ENCODE data around the gene GSTM1. TPM values are rescaled to one million over a fixed set of nuclear protein-coding genes. Genes with fewer than 3 reads are reported as not detected.
"Not testable (repeated sequence)": the region's sequence is repeated elsewhere in the genome, so short reads cannot be mapped to it uniquely, and the experiment has no call there.

GSTM1 gene
- total RNA-seq, 2 experiments from 2014 or later: not detected

DNA sequence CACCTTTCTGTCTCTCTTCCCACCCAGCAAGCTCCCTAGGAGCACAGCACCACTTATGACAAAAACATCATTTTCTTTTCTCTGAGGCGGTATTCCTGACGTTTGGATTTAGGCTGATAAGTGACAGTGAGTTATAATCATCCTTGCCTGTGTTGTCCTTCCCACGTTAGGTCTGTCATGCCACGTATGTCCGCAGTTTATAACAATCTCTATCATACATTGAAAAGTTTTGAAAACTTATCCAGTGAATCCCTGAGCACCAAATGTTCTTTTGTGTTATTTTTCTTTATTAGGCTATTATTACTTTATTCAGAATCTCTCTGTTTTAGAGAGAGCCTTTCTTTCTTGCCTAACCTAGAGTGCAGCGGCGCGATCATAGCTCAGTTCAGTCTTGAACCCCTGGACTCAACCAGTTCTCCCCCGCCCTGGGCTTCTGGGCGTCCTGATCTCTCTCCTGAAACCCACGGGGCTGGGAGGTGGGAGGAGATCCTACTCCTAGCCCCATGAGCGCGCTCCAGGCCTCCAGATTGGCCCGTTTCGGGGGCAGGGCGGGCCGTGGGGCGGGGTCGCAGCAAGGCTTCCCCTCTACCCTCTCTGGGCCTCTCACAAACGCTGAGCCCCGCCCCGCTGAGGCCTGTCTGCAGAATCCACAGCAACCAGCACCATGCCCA lies 20.0 kb upstream of the GSTM1 start, which contains the start of gene GSTM2:
Gene GSTM2, plus strand, starts transcription at position 606 of the 671 bp plus-strand sequence. Its CDS starts 59 bp downstream, at position 665.
- Mint-ChIP-seq H3K4me3 (peak within 1 kb of the TSS; percentile 29), H3K27ac (no peak within 1 kb of the TSS), H3K27me3 (peaks cover 4% of the 10 kb centered on the region), H3K36me3 (no peaks in the 10 kb centered on the region), H3K4me1 (peaks cover 25% of the 10 kb centered on the region), H3K9me3 (ENCODE audit: low read depth) (no peaks in the 10 kb centered on the region)
- DNase-seq: peak; percentile 73
- CTCF ChIA-PET: interaction anchor here (1.2 to 5.4 kb wide), 2 partner anchors 27 to 118 kb away, joined by 4 to 29 read pairs; no protein-coding TSS in a partner anchor
- ATAC-seq: peak; percentile 90

DNA sequence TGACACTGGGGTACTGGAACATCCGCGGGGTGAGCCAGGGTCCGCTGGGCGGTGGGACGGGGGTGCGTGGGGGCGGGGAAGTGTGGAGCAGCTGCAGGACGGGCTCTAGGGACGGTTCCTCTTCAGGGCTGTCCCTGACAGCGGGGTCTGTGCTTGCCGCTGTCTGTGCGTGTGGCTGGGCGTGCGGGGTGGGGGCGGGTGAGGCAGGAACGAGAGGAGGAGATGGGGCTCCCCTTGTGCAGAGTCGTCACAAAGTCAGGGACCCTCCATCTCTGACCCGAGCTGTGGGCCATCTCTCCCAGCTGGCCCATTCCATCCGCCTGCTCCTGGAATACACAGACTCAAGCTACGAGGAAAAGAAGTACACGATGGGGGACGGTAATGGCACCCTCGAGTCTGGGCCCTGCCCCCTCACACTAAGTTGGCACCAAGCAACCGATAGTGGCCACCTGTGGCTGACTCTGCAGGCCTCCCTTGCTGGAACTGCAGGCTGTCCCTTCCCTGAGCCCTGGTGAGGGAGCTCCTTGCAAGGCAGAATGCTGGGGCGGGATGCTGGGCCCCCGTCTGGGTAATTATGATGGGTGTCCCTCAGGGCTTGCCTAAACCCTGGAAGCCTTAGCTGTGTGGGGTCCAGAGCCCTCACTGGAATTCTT lies 19.4 kb upstream of the GSTM1 start:
- CTCF ChIA-PET: interaction anchor here (1.2 to 5.4 kb wide), 3 partner anchors 28 to 122 kb away, joined by 4 to 29 read pairs (median 5); no protein-coding TSS in a partner anchor
- peak overlapping the region; percentile 29 for H3K4me3 Mint-ChIP-seq
- H3K9me3 Mint-ChIP-seq (ENCODE audit: low read depth): no peaks in the 10 kb centered on the region
- H3K27me3 Mint-ChIP-seq: peaks cover 4% of the 10 kb centered on the region
- peaks cover 25% of the 10 kb centered on the region for H3K4me1 Mint-ChIP-seq
- H3K36me3 Mint-ChIP-seq: no peaks in the 10 kb centered on the region
- ATAC-seq (no peak), DNase-seq (no peak)
- H3K27ac Mint-ChIP-seq: no peak overlapping the region

DNA sequence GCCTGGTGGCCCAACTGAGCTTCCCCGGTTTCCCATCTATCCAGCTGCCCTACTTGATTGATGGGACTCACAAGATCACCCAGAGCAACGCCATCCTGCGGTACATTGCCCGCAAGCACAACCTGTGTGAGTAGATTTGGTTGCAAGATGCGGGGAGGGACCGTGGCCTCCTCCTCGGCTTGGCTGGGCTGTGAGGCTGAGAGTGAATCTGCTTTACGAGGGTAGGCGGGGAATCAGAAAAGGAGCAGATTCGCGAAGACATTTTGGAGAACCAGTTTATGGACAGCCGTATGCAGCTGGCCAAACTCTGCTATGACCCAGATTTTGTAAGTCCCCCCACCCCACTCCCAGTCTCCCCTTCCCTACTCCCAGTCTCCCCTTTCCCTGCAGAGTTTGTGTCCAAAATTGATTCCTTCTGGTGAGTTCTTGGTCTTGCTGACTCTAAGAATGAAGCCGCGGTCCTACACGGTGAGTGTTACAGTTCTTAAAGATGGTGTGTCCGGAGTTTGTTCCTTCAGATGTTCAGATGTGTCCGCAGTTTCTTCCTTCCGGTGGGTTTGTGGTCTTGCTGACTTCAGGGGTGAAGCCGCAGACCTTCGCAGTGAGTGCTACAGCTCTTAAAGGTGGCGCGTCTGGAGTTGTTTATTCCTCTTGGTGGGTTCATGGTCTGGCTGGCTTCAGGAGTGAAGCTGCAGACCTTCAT lies 18.2 kb upstream of the GSTM1 start:
- DNase-seq (peak; percentile 80), ATAC-seq (peak; percentile 24)
- Mint-ChIP-seq H3K9me3 (ENCODE audit: low read depth) (no peaks in the 10 kb centered on the region), H3K4me3 (peak overlapping the region; percentile 47), H3K27me3 (peaks cover 4% of the 10 kb centered on the region), H3K36me3 (no peaks in the 10 kb centered on the region), H3K27ac (peak overlapping the region; percentile 73), H3K4me1 (peaks cover 25% of the 10 kb centered on the region)
- CTCF ChIA-PET: interaction anchor here (1.2 to 5.4 kb wide), 6 partner anchors 18 to 314 kb away, joined by 3 to 29 read pairs (median 4); no protein-coding TSS in a partner anchor

DNA sequence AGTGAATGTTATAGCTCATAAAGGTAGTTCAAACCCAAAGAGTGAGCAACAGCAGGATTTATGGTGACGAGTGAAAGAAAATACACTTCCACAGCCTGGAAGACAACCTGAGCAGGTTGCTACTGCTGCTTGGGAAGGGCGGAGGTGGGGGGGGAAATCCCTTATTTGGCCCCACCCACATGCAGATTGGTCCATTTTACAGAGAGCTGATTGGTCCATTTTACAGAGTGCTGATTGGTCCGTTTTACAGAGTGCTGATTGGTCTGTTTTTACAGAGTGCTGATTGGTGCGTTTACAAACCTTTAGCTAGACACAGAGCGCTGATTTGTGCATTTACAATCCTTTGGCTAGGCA lies 17.7 kb upstream of the GSTM1 start:
- not testable (repeated sequence) for H3K36me3 Mint-ChIP-seq; DNase-seq; H3K27me3 Mint-ChIP-seq; H3K9me3 Mint-ChIP-seq (ENCODE audit: low read depth)
- CTCF ChIA-PET: interaction anchor here (1.2 to 5.4 kb wide), 5 partner anchors 18 to 314 kb away, joined by 3 to 29 read pairs (median 4); no protein-coding TSS in a partner anchor
- peaks cover 25% of the 10 kb centered on the region for H3K4me1 Mint-ChIP-seq
- peak overlapping the region; percentile 73 for H3K27ac Mint-ChIP-seq
- peak; percentile 14 for ATAC-seq
- H3K4me3 Mint-ChIP-seq: peak overlapping the region; percentile 47

DNA sequence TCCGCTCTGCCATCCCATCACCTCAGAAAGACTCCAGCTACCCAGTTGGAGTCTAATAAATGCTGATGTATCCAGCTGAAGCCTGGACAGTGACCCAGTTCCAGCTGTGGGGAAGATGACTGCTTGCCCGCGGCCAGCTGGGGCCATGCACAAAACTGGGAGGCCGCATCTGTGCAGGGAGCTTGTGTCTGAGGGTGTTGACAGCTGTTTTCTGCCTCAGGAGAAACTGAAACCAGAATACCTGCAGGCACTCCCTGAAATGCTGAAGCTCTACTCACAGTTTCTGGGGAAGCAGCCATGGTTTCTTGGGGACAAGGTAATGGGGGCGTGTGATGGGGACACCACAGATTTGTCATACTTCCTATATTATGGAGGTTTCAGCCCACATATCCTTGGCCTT lies 16.6 kb upstream of the GSTM1 start:
- DNase-seq (no peak), ATAC-seq (no peak)
- Mint-ChIP-seq H3K27me3 (peaks cover 4% of the 10 kb centered on the region), H3K9me3 (ENCODE audit: low read depth) (no peaks in the 10 kb centered on the region), H3K36me3 (no peaks in the 10 kb centered on the region), H3K4me1 (peaks cover 25% of the 10 kb centered on the region), H3K4me3 (no peak overlapping the region), H3K27ac (no peak overlapping the region)
- CTCF ChIA-PET: interaction anchor here (0.7 to 5.4 kb wide), 6 partner anchors 19 to 313 kb away, joined by 3 to 29 read pairs (median 4); no protein-coding TSS in a partner anchor

DNA sequence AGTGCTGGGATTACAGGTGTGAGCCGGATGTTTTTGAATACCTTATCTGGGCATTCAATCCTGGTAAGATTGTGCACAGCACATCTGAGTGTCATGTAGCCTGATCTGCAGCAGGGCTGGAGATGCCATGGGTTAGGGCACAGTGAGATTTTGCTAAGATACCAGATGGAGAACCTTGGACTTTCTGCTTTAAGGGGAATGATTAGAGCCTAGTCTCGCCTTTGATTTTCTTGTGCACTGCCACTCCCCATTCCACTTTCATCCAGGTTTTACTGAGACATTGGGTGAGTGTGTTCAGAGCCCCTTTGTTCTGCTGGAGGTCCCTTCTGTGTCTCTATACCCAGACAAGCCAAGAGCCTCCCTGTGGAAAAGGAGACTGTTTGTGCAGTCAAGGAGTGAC lies 13.8 kb upstream of the GSTM1 start:
- CTCF ChIA-PET; H3K9me3 Mint-ChIP-seq (ENCODE audit: low read depth); H3K4me3 Mint-ChIP-seq; H3K27ac Mint-ChIP-seq; ATAC-seq; H3K36me3 Mint-ChIP-seq; H3K27me3 Mint-ChIP-seq: not testable (repeated sequence)
- peak; percentile 16 for DNase-seq
- peaks cover 22% of the 10 kb centered on the region for H3K4me1 Mint-ChIP-seq

DNA sequence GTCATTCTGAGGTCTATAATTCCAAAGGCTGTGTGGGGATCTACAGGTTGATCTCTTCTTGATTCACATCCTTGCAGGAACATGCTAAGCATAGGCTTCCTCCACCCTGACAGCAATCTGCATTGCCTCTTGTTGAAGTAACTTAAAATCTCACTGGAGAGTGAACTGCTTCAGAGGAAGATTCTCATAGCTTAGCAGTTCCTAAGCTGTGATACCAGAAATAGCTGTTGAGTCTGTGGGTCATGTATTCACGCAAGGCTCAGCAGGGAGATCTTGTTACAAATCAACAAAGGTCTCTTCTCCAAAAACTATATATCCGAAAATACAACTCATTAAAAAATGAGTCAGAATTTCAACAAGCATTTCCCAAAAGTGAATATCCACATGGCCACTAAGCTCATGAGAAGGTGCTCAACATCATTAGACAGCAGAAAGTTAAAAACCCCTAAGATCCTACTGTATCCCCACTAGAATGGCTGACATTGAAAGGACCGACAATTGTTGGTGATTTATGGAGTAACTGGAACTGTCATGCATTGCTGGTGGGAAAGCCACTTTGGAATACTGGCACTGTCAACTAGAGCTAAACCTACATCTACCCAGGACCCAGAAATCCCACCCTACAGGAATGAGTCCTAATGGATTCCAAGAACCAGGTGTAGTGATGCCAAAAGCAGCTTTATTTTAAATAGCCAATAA lies 10.8 kb upstream of the GSTM1 start:
- H3K9me3 Mint-ChIP-seq (ENCODE audit: low read depth); H3K27ac Mint-ChIP-seq; H3K4me1 Mint-ChIP-seq; H3K27me3 Mint-ChIP-seq; H3K36me3 Mint-ChIP-seq; H3K4me3 Mint-ChIP-seq; CTCF ChIA-PET; ATAC-seq: not testable (repeated sequence)
- DNase-seq: peak; percentile 9

DNA sequence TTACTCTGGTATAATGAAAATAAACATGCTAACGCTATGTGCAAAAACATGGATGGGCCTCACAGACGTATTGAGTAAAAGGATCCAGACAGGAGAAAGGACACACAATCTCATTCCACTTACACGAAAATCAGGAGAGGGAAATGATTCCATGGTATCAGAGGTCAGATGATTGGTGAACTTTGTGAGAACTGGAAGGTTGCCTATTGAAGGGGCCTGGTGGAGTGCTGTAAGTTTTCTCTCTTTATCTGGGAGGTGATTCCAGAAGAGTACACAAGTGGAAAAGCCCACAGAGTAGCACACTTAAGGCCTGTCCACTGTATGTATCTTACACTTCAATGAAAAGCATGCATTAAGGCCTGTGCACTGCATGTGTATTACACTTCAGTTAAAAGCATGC lies 10.2 kb upstream of the GSTM1 start:
- DNase-seq (no peak), ATAC-seq (no peak)
- CTCF ChIA-PET: no interaction called here
- no peak overlapping the region for H3K27ac Mint-ChIP-seq
- no peak overlapping the region for H3K4me3 Mint-ChIP-seq
- no peaks in the 10 kb centered on the region for H3K36me3 Mint-ChIP-seq
- H3K9me3 Mint-ChIP-seq (ENCODE audit: low read depth): no peaks in the 10 kb centered on the region
- H3K27me3 Mint-ChIP-seq: no peaks in the 10 kb centered on the region
- no peaks in the 10 kb centered on the region for H3K4me1 Mint-ChIP-seq

DNA sequence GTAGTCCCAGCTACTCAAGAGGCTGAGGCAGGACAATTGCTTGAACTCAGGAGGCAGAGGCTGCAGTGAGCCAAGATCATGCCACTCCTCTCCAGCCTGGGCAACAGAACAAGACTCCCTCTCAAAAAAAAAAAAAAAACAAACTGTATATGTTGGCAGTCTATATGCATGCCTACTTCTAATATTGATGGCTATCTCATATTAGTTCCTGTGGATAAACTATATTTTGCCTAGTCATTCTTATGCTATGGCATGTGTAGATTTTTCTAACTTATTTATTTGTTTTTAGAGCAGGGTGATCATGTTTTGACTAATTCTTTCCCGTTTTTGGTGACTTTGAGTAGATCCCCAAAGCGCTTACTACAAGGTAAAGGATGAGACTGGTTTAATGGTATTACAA lies 9.0 kb upstream of the GSTM1 start:
- H3K9me3 Mint-ChIP-seq (ENCODE audit: low read depth); H3K36me3 Mint-ChIP-seq; ATAC-seq; DNase-seq; H3K4me3 Mint-ChIP-seq; H3K27ac Mint-ChIP-seq; H3K4me1 Mint-ChIP-seq; CTCF ChIA-PET; H3K27me3 Mint-ChIP-seq: not testable (repeated sequence)

DNA sequence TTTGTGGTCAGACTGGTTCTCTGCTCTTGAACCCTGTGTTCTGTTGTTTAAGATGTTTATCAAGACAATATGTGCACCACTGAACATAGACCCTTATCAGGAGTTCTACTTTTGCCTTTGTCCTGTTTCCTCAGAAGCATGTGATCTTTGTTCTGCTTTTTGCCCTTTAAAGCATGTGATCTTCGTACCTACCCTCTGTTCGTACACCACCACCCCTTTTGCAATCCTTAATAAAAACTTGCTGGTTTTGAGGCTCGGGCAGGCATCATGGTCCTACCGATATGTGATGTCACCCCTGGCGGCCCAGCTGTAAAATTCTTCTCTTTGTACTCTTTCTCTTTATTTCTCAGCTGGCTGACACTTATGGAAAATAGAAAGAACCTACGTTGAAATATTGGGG lies 2.8 kb upstream of the GSTM1 start:
- H3K4me3 Mint-ChIP-seq; H3K27me3 Mint-ChIP-seq; H3K4me1 Mint-ChIP-seq; CTCF ChIA-PET; DNase-seq; H3K36me3 Mint-ChIP-seq; ATAC-seq; H3K27ac Mint-ChIP-seq; H3K9me3 Mint-ChIP-seq (ENCODE audit: low read depth): not testable (repeated sequence)

DNA sequence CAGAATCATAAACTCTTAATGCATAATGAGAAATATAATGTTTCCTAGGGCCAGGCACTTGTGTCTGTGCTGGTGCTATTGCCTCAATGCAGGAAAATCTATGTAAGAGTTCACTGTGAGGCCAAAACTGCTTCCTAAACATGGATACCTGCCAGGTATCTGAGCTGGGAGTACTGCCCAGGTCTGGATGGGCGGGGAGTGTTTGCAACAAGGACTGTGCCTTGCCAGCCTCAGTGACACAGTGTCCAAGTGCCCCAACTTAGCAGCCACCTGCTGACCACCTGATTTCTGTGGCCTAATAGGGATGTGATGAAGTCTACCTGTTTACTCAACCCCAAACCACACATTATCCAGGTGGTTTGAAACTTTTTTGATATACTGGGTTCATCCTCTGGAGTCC lies 2.2 kb upstream of the GSTM1 start:
- H3K36me3 Mint-ChIP-seq; CTCF ChIA-PET; H3K27ac Mint-ChIP-seq; H3K9me3 Mint-ChIP-seq (ENCODE audit: low read depth); H3K27me3 Mint-ChIP-seq; DNase-seq; H3K4me1 Mint-ChIP-seq; H3K4me3 Mint-ChIP-seq; ATAC-seq: not testable (repeated sequence)

DNA sequence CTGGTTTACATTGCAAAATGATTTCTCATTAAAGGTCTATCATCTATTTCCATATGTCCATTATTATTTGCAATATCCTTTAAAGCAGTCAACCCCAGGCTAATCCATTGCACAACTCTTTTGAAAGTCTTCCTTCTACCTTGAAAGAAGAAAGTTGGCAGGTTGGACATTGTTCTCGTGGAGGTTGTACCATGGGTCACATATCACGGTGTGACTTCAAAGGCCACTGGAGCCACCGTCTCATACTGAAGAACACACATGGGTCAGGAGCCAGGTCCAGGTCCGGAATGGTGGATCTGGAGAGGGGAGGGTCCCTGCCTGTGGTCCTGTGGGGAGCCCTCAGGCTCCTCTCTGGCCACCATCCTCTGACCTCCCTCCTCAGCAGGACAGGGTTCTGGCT lies 1.7 kb upstream of the GSTM1 start:
- DNase-seq; H3K27ac Mint-ChIP-seq; ATAC-seq; H3K4me3 Mint-ChIP-seq; H3K36me3 Mint-ChIP-seq; H3K9me3 Mint-ChIP-seq (ENCODE audit: low read depth); H3K4me1 Mint-ChIP-seq; CTCF ChIA-PET; H3K27me3 Mint-ChIP-seq: not testable (repeated sequence)

DNA sequence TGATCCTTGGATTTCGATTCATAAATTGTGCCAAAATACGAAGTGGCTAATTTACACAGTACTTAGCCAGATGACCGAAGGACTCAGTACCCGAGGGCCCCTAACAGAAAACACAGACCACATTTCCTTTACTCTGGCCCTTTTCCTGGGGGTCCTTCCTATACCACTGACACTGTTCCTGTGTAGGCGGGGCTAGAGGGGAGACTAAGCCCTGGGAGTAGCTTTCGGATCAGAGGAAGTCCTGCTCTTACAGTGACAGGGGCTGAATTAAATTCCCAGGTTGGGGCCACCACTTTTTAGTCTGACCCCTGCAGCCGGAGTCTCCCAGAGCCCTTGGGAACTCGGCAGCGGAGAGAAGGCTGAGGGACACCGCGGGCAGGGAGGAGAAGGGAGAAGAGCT lies 508 bp upstream of the GSTM1 start:
- ATAC-seq; H3K4me3 Mint-ChIP-seq; CTCF ChIA-PET; H3K9me3 Mint-ChIP-seq (ENCODE audit: low read depth); H3K4me1 Mint-ChIP-seq; H3K27me3 Mint-ChIP-seq; DNase-seq; H3K27ac Mint-ChIP-seq; H3K36me3 Mint-ChIP-seq: not testable (repeated sequence)

Data from activated CD8-positive, alpha-beta memory T cell treated with anti-CD3 and anti-CD28 coated beads, Interleukin-2, amount 10 ng/mL, durations not matched to agents 7 days and 5 days (primary cell).